ENCODE data around the gene RAD21L1.

- no peak for TF ChIP-seq TAF1 (IDR thresholded peaks at IDR 0.05; ENCODE audit: borderline replicate concordance, low read depth, low read length)
- no peak for TF ChIP-seq POLR2AphosphoS5 (IDR thresholded peaks at IDR 0.05; ENCODE audit: low read depth, low read length)
- no peak for TF ChIP-seq POLR2A (IDR thresholded peaks at IDR 0.05; ENCODE audit: low read depth, low read length)
Observed at GRCh38 chr20:1203630-1204029, 22.2 kb upstream of the RAD21L1 start.
